Endothelial cell of umbilical vein (primary cell): ENCODE data around the gene ACTL10. TPM values are rescaled to one million over a fixed set of nuclear protein-coding genes. Genes with fewer than 3 reads are reported as not detected.

Experiments used
- BruUV-seq: library from RNA; stranded (reverse); fragments of 400-500 nt; replicated peaks from 2 replicates; lab custom pipeline; 2021; lab: Mats Ljungman, UMichigan
- CTCF ChIA-PET: fragments of 300-600, 350-600 bp; sonication (Branson Sonifier 250); formaldehyde crosslinking; loops from one replicate; lab custom pipeline; 2021; ENCODE audit warnings: antibody characterized with exemption, inconsistent platforms; lab: Charles Lee
- POLR2A ChIA-PET: fragments of 300-600, 350-600 bp; sonication (Branson Sonifier 250); formaldehyde crosslinking; loops from one replicate; lab custom pipeline; 2021; ENCODE audit warnings: antibody characterized with exemption, inconsistent platforms; lab: Charles Lee
- DNase-seq: peaks from one replicate; pipeline ENCODE4 v3.0.0-alpha.2; 2011; ENCODE audit warnings: low read depth, low spot score
- FAIRE-seq: peaks from 2 replicates; lab custom pipeline; 2011; peaks lifted over from hg19 to GRCh38; lab: Jason Lieb, UNC
- H2AFZ ChIP-seq: 2 replicates; pipeline ENCODE4 v1.6.0; 2012; ENCODE audit warnings: low read depth, low read length, control low read depth, inconsistent platforms
- H3K27ac ChIP-seq: 2 replicates; pipeline ENCODE4 v1.5.1; 2011; ENCODE audit warnings: low read depth, mild to moderate bottlenecking, control low read depth, low read length, moderate library complexity; ENCODE audit not compliant: insufficient read depth
- H3K27me3 ChIP-seq, 2 experiments: 2 replicates each; pipeline versions ENCODE4 v1.6.0 to v1.6.1; 2011; ENCODE audit warnings: low read length in 2 of 2, mixed read lengths in 1 of 2; ENCODE audit not compliant: control insufficient read depth in 2 of 2, insufficient read depth in 2 of 2
- H3K36me3 ChIP-seq, 2 experiments: 2 replicates in 1 of 2; 3 replicates in 1 of 2; pipeline ENCODE4 v1.5.1; 2011; ENCODE audit warnings: low read length in 2 of 2, mild to moderate bottlenecking in 1 of 2, moderate library complexity in 1 of 2; ENCODE audit not compliant: control insufficient read depth in 2 of 2, insufficient read depth in 2 of 2; ENCODE audit errors: extremely low read depth in 1 of 2
- H3K4me1 ChIP-seq: 3 replicates; pipeline ENCODE4 v1.5.1; 2011; ENCODE audit warnings: mild to moderate bottlenecking, low read length; ENCODE audit not compliant: control insufficient read depth, insufficient read depth; ENCODE audit errors: extremely low read depth
- H3K4me2 ChIP-seq: 2 replicates; pipeline ENCODE4 v1.6.1; 2011; ENCODE audit warnings: low read length, control low read depth, mixed read lengths; ENCODE audit not compliant: insufficient read depth
- H3K4me3 ChIP-seq, 3 experiments: fragments of 200-600 bp in 1 of 3; sonication (generic), shearing (Covaris generic) in 1 of 3; replicated peaks in 1 of 3; 2 replicates each; pipeline ENCODE4 v1.5.1; 2011 to 2016; ENCODE audit warnings: control low read depth in 3 of 3, low read length in 3 of 3, mild to moderate bottlenecking in 2 of 3, inconsistent platforms in 1 of 3, low read depth in 1 of 3, moderate library complexity in 1 of 3; ENCODE audit not compliant: insufficient read depth in 1 of 3
- H3K79me2 ChIP-seq: 2 replicates; pipeline ENCODE4 v1.6.0; 2012; ENCODE audit warnings: low read length, inconsistent platforms; ENCODE audit not compliant: control insufficient read depth, insufficient read depth
- H3K9ac ChIP-seq: replicated peaks from 2 replicates; pipeline ENCODE3; 2011; ENCODE audit warnings: low read length, control low read depth; ENCODE audit not compliant: insufficient read depth; ENCODE audit errors: extremely low read depth
- H3K9me1 ChIP-seq: replicated peaks from 3 replicates; pipeline ENCODE4 v1.6.0; 2011; ENCODE audit warnings: mild to moderate bottlenecking, low read length; ENCODE audit not compliant: control insufficient read depth, insufficient read depth; ENCODE audit errors: extremely low read depth
- H3K9me3 ChIP-seq: replicated peaks from 2 replicates; pipeline ENCODE4 v1.5.1; 2012; ENCODE audit warnings: low read length, inconsistent platforms; ENCODE audit not compliant: control insufficient read depth, insufficient read depth
- H4K20me1 ChIP-seq: replicated peaks from 2 replicates; pipeline ENCODE3; 2011; ENCODE audit warnings: mild to moderate bottlenecking, low read length; ENCODE audit not compliant: control insufficient read depth, insufficient read depth; ENCODE audit errors: extremely low read depth
- CTCF ChIP-seq, 2 donors: IDR thresholded peaks; 1 replicate in 1 of 2; 2 replicates in 1 of 2; pipeline ENCODE4 v1.5.1; 2011; ENCODE audit warnings: low read length in 2 of 2, mild to moderate bottlenecking in 2 of 2, moderate library complexity in 2 of 2, control low read depth in 1 of 2, inconsistent platforms in 1 of 2, low read depth in 1 of 2; ENCODE audit not compliant: insufficient read depth in 1 of 2; ENCODE audit errors: extremely low read depth in 1 of 2
- EZH2 ChIP-seq: IDR thresholded peaks from 2 replicates; pipeline ENCODE4 v1.6.1; 2012; ENCODE audit warnings: borderline replicate concordance, low read depth, mild to moderate bottlenecking, moderate library complexity, low read length, inconsistent platforms; ENCODE audit not compliant: severe bottlenecking
- FOS ChIP-seq: IDR thresholded peaks from 2 replicates; pipeline ENCODE4 v1.6.1; 2011; ENCODE audit warnings: mild to moderate bottlenecking, low read length, moderate library complexity, borderline replicate concordance; ENCODE audit not compliant: insufficient read depth
- GATA2 ChIP-seq: IDR thresholded peaks from 2 replicates; pipeline ENCODE4 v1.7.0; 2011; ENCODE audit warnings: low read depth, mild to moderate bottlenecking, moderate library complexity, mixed read lengths, low read length; ENCODE audit not compliant: insufficient read length, insufficient read depth
- JUN ChIP-seq: IDR thresholded peaks from 2 replicates; pipeline ENCODE4 v1.6.1; 2011; ENCODE audit warnings: borderline replicate concordance, low read depth; ENCODE audit not compliant: insufficient read length, insufficient read depth
- MAX ChIP-seq: IDR thresholded peaks from 2 replicates; pipeline ENCODE4 v1.6.1; 2011; ENCODE audit not compliant: insufficient read depth, insufficient read length
- MYC ChIP-seq: IDR thresholded peaks from one replicate; pipeline ENCODE4 v1.6.1; 2011; ENCODE audit warnings: mild to moderate bottlenecking, low read depth, low read length
- POLR2A ChIP-seq: IDR thresholded peaks from 2 replicates; pipeline ENCODE4 v1.6.1; 2012; ENCODE audit warnings: low read depth, mild to moderate bottlenecking, control low read depth, low read length
- POLR2AphosphoS5 ChIP-seq: IDR thresholded peaks from 2 replicates; pipeline ENCODE4 v1.6.1; 2012; ENCODE audit warnings: low read depth, mild to moderate bottlenecking, control low read depth, low read length, moderate library complexity; ENCODE audit not compliant: insufficient read depth
- dilution Hi-C: fragments of 300-500 bp; cut with MboI; formaldehyde crosslinking; loops from one replicate; pipeline ENCODE4 v1.15.0; 2019; ENCODE audit warnings: low sequenced_read_pairs; ENCODE audit not compliant: extremely low pct_ligation_motif_present
- intact Hi-C: fragments of 100-400 bp; cut with micrococcal nuclease; formaldehyde crosslinking; loops from one replicate; pipeline ENCODE4 v1.10.0; 2022
- polyA plus RNA-seq, 4 experiments: library from polyadenylated mRNA; depleted of rRNA in 3 of 4; stranded (reverse) in 3 of 4; unstranded in 1 of 4; fragments of >200 nt; gene quantifications; 2 replicates each; pipeline versions ENCODE4 v1.2.1 to v1.2.3, GENCODE V29; 2011 to 2012; ENCODE audit warnings: missing spikeins in 1 of 4
- total RNA-seq: library from RNA; stranded (reverse); gene quantifications from 2 replicates; pipeline ENCODE4 v1.2.3, GENCODE V29; 2021

The ACTL10 gene
- total and polyA plus RNA-seq, 2 donors (not counting 3 experiments of a cell fraction or from before 2014, with no cell fraction given): 0.92 to 1.4 TPM

- ChIA-PET POLR2A (no interaction called here), CTCF (interaction anchor here (1.1 kb wide), 1 partner anchor 16 kb away, joined by 3 read pairs; no protein-coding TSS in a partner anchor)
- dilution Hi-C loops (no loop called here), intact Hi-C loops (loop anchor here (10.0 kb wide), 1 partner anchor 335 kb away; the partner anchor contains the start of gene RALY)
- Histone ChIP-seq H3K9me1 (no peaks in the 10 kb centered on the region), H4K20me1 (no peaks in the 10 kb centered on the region), H2AFZ (no peak overlapping the region), H3K9ac (no peak overlapping the region), H3K27me3 (no peaks in the 10 kb centered on the region), H3K27ac (no peak overlapping the region), H3K4me3 (no peak overlapping the region), H3K4me2 (no peak overlapping the region), H3K36me3 (no peaks in the 10 kb centered on the region), H3K9me3 (no peaks in the 10 kb centered on the region), H3K79me2 (no peaks in the 10 kb centered on the region), H3K4me1 (peaks cover 11% of the 10 kb centered on the region)
- TF ChIP-seq GATA2 (no peak), POLR2A (no peak), EZH2 (no peak), JUN (no peak), FOS (no peak), MAX (no peak), POLR2AphosphoS5 (no peak), MYC (no peak), CTCF (IDR thresholded peaks at IDR 0.05; ENCODE audit: extremely low read depth in 1 of 2, insufficient read depth in 1 of 2, low read depth in 1 of 2, low read length in 2 of 2) (no peak)
- BruUV-seq: no TSS peak
- DNase-seq (no peak), FAIRE-seq (no peak)
These were observed 6.6 kb upstream of the ACTL10 start for GRCh38 chr20:33660035-33660684.
